B cell (primary cell): Measurements from ENCODE around the gene TPST2. TPM values are rescaled to one million over a fixed set of nuclear protein-coding genes. Genes with fewer than 3 reads are reported as not detected.

ENCODE experiments used
- ATAC-seq: fragments of 200-7000 bp; cut with Tn5 transposase; one replicate; pipeline ENCODE4 v1.10.0; 2021; ENCODE audit warnings: low read depth, mild to moderate bottlenecking, moderate number of reproducible peaks, moderate library complexity
- CTCF ChIA-PET: fragments of 350-600 bp; sonication (Branson Sonifier 250); formaldehyde crosslinking; loops from one replicate; lab custom pipeline; 2021; ENCODE audit warnings: antibody characterized with exemption, inconsistent platforms; lab: Charles Lee
- POLR2A ChIA-PET: fragments of 350-600 bp; sonication (Branson Sonifier 250); formaldehyde crosslinking; loops from one replicate; lab custom pipeline; 2021; ENCODE audit warnings: antibody characterized with exemption; lab: Charles Lee
- DNase-seq: peaks from one replicate; pipeline ENCODE4 v3.0.0; 2013
- H2AFZ ChIP-seq: 2 replicates; pipeline ENCODE4 v1.6.1; 2012; ENCODE audit warnings: mild to moderate bottlenecking, low read depth, low read length; ENCODE audit not compliant: insufficient read depth, poor library complexity, severe bottlenecking
- H3K27ac ChIP-seq, 2 donors: 1 replicate in 1 of 2; 2 replicates in 1 of 2; pipeline ENCODE4 v1.5.1; 2012 to 2013; ENCODE audit warnings: low read length in 2 of 2, mild to moderate bottlenecking in 2 of 2, moderate library complexity in 1 of 2
- H3K27me3 ChIP-seq, 4 experiments: fragments of 200-600 bp in 1 of 4; sonication (generic) in 1 of 4; replicated peaks in 1 of 4; 1 replicate in 2 of 4; 2 replicates in 2 of 4; pipeline versions ENCODE4 v1.6.1 to v1.7.0; 2013 to 2016; ENCODE audit warnings: low read length in 3 of 4, mild to moderate bottlenecking in 2 of 4, mixed read lengths in 1 of 4, moderate library complexity in 1 of 4; ENCODE audit not compliant: insufficient read depth in 4 of 4, control insufficient read depth in 3 of 4; ENCODE audit errors: control extremely low read depth in 1 of 4
- H3K36me3 ChIP-seq, 2 experiments: replicated peaks in 1 of 2; 1 replicate in 1 of 2; 2 replicates in 1 of 2; pipeline versions ENCODE4 v1.6.1 to v1.7.1; 2013; ENCODE audit warnings: low read length in 1 of 2; ENCODE audit not compliant: insufficient read depth in 2 of 2, control insufficient read depth in 1 of 2; ENCODE audit errors: control extremely low read depth in 1 of 2, extremely low read depth in 1 of 2
- H3K4me1 ChIP-seq, 2 donors: fragments of 200-600 bp in 1 of 2; sonication (generic) in 1 of 2; 1 replicate in 1 of 2; 2 replicates in 1 of 2; pipeline versions ENCODE4 v1.5.1 to v1.6.1; 2013 to 2017; ENCODE audit warnings: low read length in 2 of 2; ENCODE audit not compliant: control insufficient read depth in 2 of 2, insufficient read depth in 2 of 2
- H3K4me2 ChIP-seq: replicated peaks from 2 replicates; pipeline ENCODE3; 2012; ENCODE audit warnings: mild to moderate bottlenecking, low read depth, low read length; ENCODE audit not compliant: poor library complexity, severe bottlenecking
- H3K4me3 ChIP-seq, 5 experiments: fragments of 200-600 bp in 1 of 5; sonication (generic) in 1 of 5; 1 replicate in 3 of 5; 2 replicates in 2 of 5; pipeline versions ENCODE4 v1.5.1 to v1.7.0; 2011 to 2016; ENCODE audit warnings: low read length in 4 of 5, mild to moderate bottlenecking in 4 of 5, low read depth in 2 of 5, control low read depth in 1 of 5, moderate library complexity in 1 of 5; ENCODE audit not compliant: insufficient read depth in 1 of 5; ENCODE audit errors: control extremely low read depth in 1 of 5, extremely low read depth in 1 of 5
- H3K79me2 ChIP-seq: fragments of 200-600 bp; sonication (generic); one replicate; pipeline ENCODE4 v1.6.0; 2016; ENCODE audit warnings: low read length; ENCODE audit not compliant: control insufficient read depth, insufficient read depth
- H3K9ac ChIP-seq: fragments of 200-600 bp; sonication (generic); 2 replicates; pipeline ENCODE4 v1.6.1; 2017; ENCODE audit warnings: mild to moderate bottlenecking, low read length, moderate library complexity
- H3K9me3 ChIP-seq, 3 donors: one replicate each; pipeline versions ENCODE4 v1.6.1 to v1.7.1; 2013; ENCODE audit warnings: low read length in 2 of 3; ENCODE audit not compliant: control insufficient read depth in 2 of 3, insufficient read depth in 1 of 3; ENCODE audit errors: control extremely low read depth in 1 of 3
- H4K20me1 ChIP-seq: 2 replicates; pipeline ENCODE4 v1.6.0; 2012; ENCODE audit warnings: mild to moderate bottlenecking, low read length; ENCODE audit not compliant: insufficient read depth, control insufficient read depth, poor library complexity, severe bottlenecking
- H3K27ac Mint-ChIP-seq: one replicate; pipeline ENCODE4 v1.8.0; 2021; ENCODE audit warnings: mixed read lengths
- H3K27me3 Mint-ChIP-seq: one replicate; pipeline ENCODE4 v1.8.0; 2021; ENCODE audit warnings: mixed read lengths
- H3K4me1 Mint-ChIP-seq: one replicate; pipeline ENCODE4 v1.8.0; 2021; ENCODE audit warnings: mixed read lengths
- H3K4me3 Mint-ChIP-seq: one replicate; pipeline ENCODE4 v1.8.0; 2021; ENCODE audit warnings: mixed read lengths
- H3K9me3 Mint-ChIP-seq: one replicate; pipeline ENCODE4 v1.8.0; 2022; ENCODE audit warnings: mixed read lengths; ENCODE audit not compliant: insufficient read depth
- CTCF ChIP-seq: fragments of 200-600 bp; IDR thresholded peaks from one replicate; pipeline ENCODE4 v1.8.0; 2022; ENCODE audit warnings: antibody characterized with exemption, mild to moderate bottlenecking
- EZH2 ChIP-seq: IDR thresholded peaks from 2 replicates; pipeline ENCODE4 v1.6.1; 2012; ENCODE audit warnings: borderline replicate concordance, low read depth, mild to moderate bottlenecking, moderate library complexity, low read length; ENCODE audit not compliant: insufficient read depth, poor library complexity, severe bottlenecking
- WGBS: methylation state at CpG from one replicate; pipeline ENCODE4 v1.1.5; 2013; ENCODE audit warnings: missing lambda C conversion rate; ENCODE audit not compliant: insufficient coverage; 5-methylcytosine and 5-hydroxymethylcytosine counted together
- intact Hi-C: fragments of 100-400 bp; cut with micrococcal nuclease; formaldehyde crosslinking; loops from one replicate; pipeline ENCODE4 v1.10.0; 2022
- polyA plus RNA-seq: library from polyadenylated mRNA; depleted of rRNA; stranded (reverse); fragments of >200 nt; gene quantifications from 2 replicates; pipeline ENCODE4 v1.2.3, GENCODE V29; 2012
- total RNA-seq, 2 donors: library from RNA; stranded (reverse); fragments of 120-200 nt in 1 of 2; gene quantifications; 1 replicate in 1 of 2; 2 replicates in 1 of 2; pipeline versions ENCODE4 v1.2.3 to v1.2.4, GENCODE V29; 2013 to 2022

Gene TPST2
- total and polyA plus RNA-seq, 2 donors (not counting 1 experiment from before 2014, with no cell fraction given) = 16.6 to 43.1 TPM

GRCh38 chr22:26593763-26594162 lies 3.8 kb upstream of the TPST2 start:
- ChIA-PET POLR2A (no interaction called here), CTCF (no interaction called here)
- intact Hi-C loops = loop anchor here (5.0 kb wide), 1 partner anchor 56 kb away; no protein-coding TSS in a partner anchor
- H3K27ac Mint-ChIP-seq = no peak overlapping the region
- no CpG with 5 or more reads among the region's 1 CpG for WGBS
- TF ChIP-seq CTCF (no peak), EZH2 (no peak)
- H3K4me2 ChIP-seq = no peak overlapping the region
- peaks cover 16% of the 10 kb centered on the region for H3K79me2 ChIP-seq
- ATAC-seq (no peak), DNase-seq (no peak)
- H3K27me3 ChIP-seq = peaks cover 0 to under 1% (median 0%) of the 10 kb centered on the region in 4 experiments
- H3K4me3 ChIP-seq = no peak overlapping the region
- no peak overlapping the region for H3K4me3 Mint-ChIP-seq
- H3K4me1 ChIP-seq = peaks cover 20 to 25% of the 10 kb centered on the region in 2 donors
- no peak overlapping the region for H3K9ac ChIP-seq
- no peaks in the 10 kb centered on the region for H3K9me3 Mint-ChIP-seq
- H3K9me3 ChIP-seq = no peaks in the 10 kb centered on the region
- H4K20me1 ChIP-seq = no peaks in the 10 kb centered on the region
- H3K36me3 ChIP-seq = no peaks in the 10 kb centered on the region
- H3K27me3 Mint-ChIP-seq = peaks cover 6% of the 10 kb centered on the region
- H2AFZ ChIP-seq = no peak overlapping the region
- H3K27ac ChIP-seq = no peak overlapping the region
- peaks cover 28% of the 10 kb centered on the region for H3K4me1 Mint-ChIP-seq

- Histone ChIP-seq H2AFZ (peak overlapping the region; percentile 66), H3K4me1 (peaks cover 24 to 29% of the 10 kb centered on the region in 2 donors), H3K36me3 (no peaks in the 10 kb centered on the region), H3K9me3 (peaks cover 0 to 1% (median 0%) of the 10 kb centered on the region in 3 donors), H3K79me2 (peaks cover 26% of the 10 kb centered on the region), H3K27me3 (no peaks in the 10 kb centered on the region), H3K4me3 (no peak overlapping the region), H4K20me1 (no peaks in the 10 kb centered on the region), H3K27ac (no peak overlapping the region), H3K9ac (no peak overlapping the region), H3K4me2 (peak overlapping the region; percentile 24)
- H3K27ac Mint-ChIP-seq = peak overlapping the region; percentile 39
- 29% methylated on average over 3 of the region's 4 CpGs for WGBS
- intact Hi-C loops = loop anchor here (5.0 kb wide), 1 partner anchor 55 kb away; no protein-coding TSS in a partner anchor
- no peak for DNase-seq
- ChIA-PET CTCF (interaction anchor here (0.5 kb wide), 1 partner anchor 63 kb away, joined by 7 read pairs; no protein-coding TSS in a partner anchor), POLR2A (no interaction called here)
- no peak for ATAC-seq
- no peaks in the 10 kb centered on the region for H3K9me3 Mint-ChIP-seq
- TF ChIP-seq EZH2 (no peak), CTCF (no peak)
- peaks cover 5% of the 10 kb centered on the region for H3K27me3 Mint-ChIP-seq
- no peak overlapping the region for H3K4me3 Mint-ChIP-seq
- peaks cover 37% of the 10 kb centered on the region for H3K4me1 Mint-ChIP-seq
Measured at GRCh38 chr22:26592421-26592891, 2.5 kb upstream of the TPST2 start.
